HG03460 (cell line): Measurements from ENCODE around the gene PCGF3.
"Not testable (repeated sequence)": the region's sequence is repeated elsewhere in the genome, so short reads cannot be mapped to it uniquely, and the experiment has no call there.

Experiments used
- ATAC-seq: cut with Tn5 transposase; IDR thresholded peaks from one replicate; pipeline ENCODE4 v1.9.1; 2021; ENCODE audit not compliant: unreplicated experiment

The PCGF3 gene

GRCh38 chr4:682490-683172 lies 23.0 kb upstream of the PCGF3 start:
- no peak for ATAC-seq

- ATAC-seq: no peak
These were observed 22.3 kb upstream of the PCGF3 start for GRCh38 chr4:683247-683897.

GRCh38 chr4:683982-684622 lies 21.5 kb upstream of the PCGF3 start:
- no peak for ATAC-seq

GRCh38 chr4:684623-685327 lies 20.9 kb upstream of the PCGF3 start:
- ATAC-seq: no peak

- ATAC-seq: no peak
These were observed 19.8 kb upstream of the PCGF3 start for GRCh38 chr4:685679-686412.

- no peak for ATAC-seq
These were observed 19.1 kb upstream of the PCGF3 start for GRCh38 chr4:686413-687040.

- no peak for ATAC-seq
These were observed 18.3 kb upstream of the PCGF3 start for GRCh38 chr4:687048-687970.

GRCh38 chr4:687971-688853 lies 17.4 kb upstream of the PCGF3 start:
- ATAC-seq: no peak

- ATAC-seq: no peak
These were observed 16.6 kb upstream of the PCGF3 start, which contains the start of gene SLC49A3 for GRCh38 chr4:688854-689681. SLC49A3 (minus strand) TSS chr4:689151; CDS start chr4:689127, 24 bp downstream.

GRCh38 chr4:689723-690122 lies 15.9 kb upstream of the PCGF3 start:
- ATAC-seq: no peak

GRCh38 chr4:692771-693554 lies 12.7 kb upstream of the PCGF3 start:
- no peak for ATAC-seq

GRCh38 chr4:694341-694940 lies 11.2 kb upstream of the PCGF3 start:
- not testable (repeated sequence) for ATAC-seq

- no peak for ATAC-seq
These were observed 5.6 kb upstream of the PCGF3 start for GRCh38 chr4:699816-700580.

- ATAC-seq: no peak
These were observed 4.9 kb upstream of the PCGF3 start for GRCh38 chr4:700587-701264.

- ATAC-seq: no peak
These were observed 3.0 kb upstream of the PCGF3 start for GRCh38 chr4:702618-703048.
